HL-60 (cell line): Measurements from ENCODE around the gene CYRIA.

Source experiments
- CTCF ChIP-seq: IDR thresholded peaks from one replicate; pipeline ENCODE4 v1.5.1; 2011; ENCODE audit warnings: low read length, control low read depth, inconsistent platforms; ENCODE audit not compliant: insufficient read depth
- POLR2AphosphoS5 ChIP-seq: IDR thresholded peaks from 2 replicates; pipeline ENCODE4 v1.6.1; 2012; ENCODE audit warnings: low read depth

- TF ChIP-seq POLR2AphosphoS5 (no peak), CTCF (no peak)
These were observed 3.8 kb upstream of the CYRIA start for GRCh38 chr2:16669388-16669787.
